ENCODE measurements around the gene PIP4K2A. TPM values are rescaled to one million over a fixed set of nuclear protein-coding genes. Genes with fewer than 3 reads are reported as not detected.
"Not testable (repeated sequence)": the region's sequence is repeated elsewhere in the genome, so short reads cannot be mapped to it uniquely, and the experiment has no call there.

The PIP4K2A gene
- total RNA-seq, 1 experiment from 2014 or later: 20.2 TPM

GRCh38 chr10:22697101-22697500 lies 17.3 kb downstream of the PIP4K2A start:
- Histone ChIP-seq H3F3A (ENCODE audit: low read length, unreplicated experiment) (no peaks in the 10 kb centered on the region), H3K27me3 (ENCODE audit: low read length) (no peaks in the 10 kb centered on the region), H3K4me2 (ENCODE audit: low read length) (no peak overlapping the region), H3K4me3 (ENCODE audit: low read length) (no peak overlapping the region), H4K20me1 (ENCODE audit: low read length) (no peaks in the 10 kb centered on the region), H3K9ac (ENCODE audit: low read length) (no peak overlapping the region), H3K4me1 (ENCODE audit: insufficient read depth, low read length) (peaks cover 8% of the 10 kb centered on the region; the same call in 1 of the 2 replicates), H3K36me3 (ENCODE audit: low read depth, low read length) (no peaks in the 10 kb centered on the region), H2AFZ (ENCODE audit: low read length) (no peak overlapping the region), H3K27ac (ENCODE audit: low read length) (no peak overlapping the region), H3K9me2 (replicated peaks; ENCODE audit: low read length) (no peaks in the 10 kb centered on the region), H3K79me2 (ENCODE audit: low read length) (peaks cover 99% of the 10 kb centered on the region), H3K9me3 (ENCODE audit: low read length) (no peaks in the 10 kb centered on the region)
- ChIA-PET POLR2A (ENCODE audit: unreplicated experiment) (interaction anchor here (0.6 kb wide), 1 partner anchor 41 kb away, joined by 6 read pairs; no protein-coding TSS in a partner anchor), CTCF (no interaction called here)
- intact Hi-C loops (cut with micrococcal nuclease): no loop called here
- BruUV-seq (replicated peaks): no TSS peak
- DNase-seq: no peak
- TF ChIP-seq EZH2phosphoT487 (IDR thresholded peaks at IDR 0.05; ENCODE audit: borderline replicate concordance, low read length) (no peak), EZH2 (IDR thresholded peaks at IDR 0.05; ENCODE audit: low read length, unreplicated experiment) (no peak)
- TF ChIP-seq, protein P1, sequence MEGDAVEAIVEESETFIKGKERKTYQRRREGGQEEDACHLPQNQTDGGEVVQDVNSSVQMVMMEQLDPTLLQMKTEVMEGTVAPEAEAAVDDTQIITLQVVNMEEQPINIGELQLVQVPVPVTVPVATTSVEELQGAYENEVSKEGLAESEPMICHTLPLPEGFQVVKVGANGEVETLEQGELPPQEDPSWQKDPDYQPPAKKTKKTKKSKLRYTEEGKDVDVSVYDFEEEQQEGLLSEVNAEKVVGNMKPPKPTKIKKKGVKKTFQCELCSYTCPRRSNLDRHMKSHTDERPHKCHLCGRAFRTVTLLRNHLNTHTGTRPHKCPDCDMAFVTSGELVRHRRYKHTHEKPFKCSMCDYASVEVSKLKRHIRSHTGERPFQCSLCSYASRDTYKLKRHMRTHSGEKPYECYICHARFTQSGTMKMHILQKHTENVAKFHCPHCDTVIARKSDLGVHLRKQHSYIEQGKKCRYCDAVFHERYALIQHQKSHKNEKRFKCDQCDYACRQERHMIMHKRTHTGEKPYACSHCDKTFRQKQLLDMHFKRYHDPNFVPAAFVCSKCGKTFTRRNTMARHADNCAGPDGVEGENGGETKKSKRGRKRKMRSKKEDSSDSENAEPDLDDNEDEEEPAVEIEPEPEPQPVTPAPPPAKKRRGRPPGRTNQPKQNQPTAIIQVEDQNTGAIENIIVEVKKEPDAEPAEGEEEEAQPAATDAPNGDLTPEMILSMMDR (conservative IDR thresholded peaks at IDR 0.05; ENCODE audit: low read depth, low read length): no peak
- no peak for ATAC-seq

GRCh38 chr10:22693860-22694259 lies 20.5 kb downstream of the PIP4K2A start:
- intact Hi-C loops (cut with micrococcal nuclease): no loop called here
- peaks cover 94% of the 10 kb centered on the region for H3K79me2 ChIP-seq (ENCODE audit: low read length)
- H3F3A ChIP-seq (ENCODE audit: low read length, unreplicated experiment): no peaks in the 10 kb centered on the region
- H2AFZ ChIP-seq (ENCODE audit: low read length): no peak overlapping the region
- H3K4me1 ChIP-seq (ENCODE audit: insufficient read depth, low read length): peaks cover 8% of the 10 kb centered on the region; the same call in 1 of the 2 replicates
- H3K36me3 ChIP-seq (ENCODE audit: low read depth, low read length): no peaks in the 10 kb centered on the region
- H3K9me2 ChIP-seq (replicated peaks; ENCODE audit: low read length): no peaks in the 10 kb centered on the region
- no peak for DNase-seq
- CTCF ChIA-PET: no interaction called here
- H3K4me2 ChIP-seq (ENCODE audit: low read length): no peak overlapping the region
- H3K27me3 ChIP-seq (ENCODE audit: low read length): no peaks in the 10 kb centered on the region
- ATAC-seq: no peak
- H3K9ac ChIP-seq (ENCODE audit: low read length): no peak overlapping the region
- no peak overlapping the region for H3K27ac ChIP-seq (ENCODE audit: low read length)
- no peaks in the 10 kb centered on the region for H3K9me3 ChIP-seq (ENCODE audit: low read length)
- H4K20me1 ChIP-seq (ENCODE audit: low read length): no peaks in the 10 kb centered on the region
- POLR2A ChIA-PET (ENCODE audit: unreplicated experiment): interaction anchor here (0.6 kb wide), 1 partner anchor 71 kb away, joined by 3 read pairs; no protein-coding TSS in a partner anchor
- TF ChIP-seq, protein P1 (conservative IDR thresholded peaks at IDR 0.05; ENCODE audit: low read depth, low read length): no peak
- TF ChIP-seq EZH2phosphoT487 (IDR thresholded peaks at IDR 0.05; ENCODE audit: borderline replicate concordance, low read length) (no peak), EZH2 (IDR thresholded peaks at IDR 0.05; ENCODE audit: low read length, unreplicated experiment) (no peak)
- H3K4me3 ChIP-seq (ENCODE audit: low read length): no peak overlapping the region
- BruUV-seq (replicated peaks): no TSS peak

DNA sequence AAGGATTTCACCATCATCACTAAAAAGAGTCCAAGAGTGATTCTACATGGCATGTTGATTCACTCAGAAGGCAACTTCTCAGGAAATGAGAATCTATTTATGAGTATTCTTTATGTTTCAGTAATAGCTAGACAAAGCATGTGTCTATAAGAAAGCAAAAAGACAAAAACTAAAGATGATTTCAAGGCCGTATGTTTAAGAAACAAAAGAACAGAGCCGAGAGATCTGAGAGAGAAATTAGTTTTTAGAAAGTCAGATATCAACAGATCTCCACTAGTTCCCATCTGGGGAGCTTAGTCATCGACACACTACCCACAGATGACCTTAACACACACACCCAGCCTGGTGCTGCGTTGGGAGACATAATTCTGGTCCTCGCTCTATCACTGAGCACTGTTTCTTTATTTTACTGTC lies 21.0 kb downstream of the PIP4K2A start:
- Histone ChIP-seq H4K20me1 (ENCODE audit: low read length) (no peaks in the 10 kb centered on the region), H3K27me3 (ENCODE audit: low read length) (no peaks in the 10 kb centered on the region), H3K9me2 (replicated peaks; ENCODE audit: low read length) (no peaks in the 10 kb centered on the region), H3K9ac (ENCODE audit: low read length) (no peak overlapping the region), H3F3A (ENCODE audit: low read length, unreplicated experiment) (no peaks in the 10 kb centered on the region), H2AFZ (ENCODE audit: low read length) (no peak overlapping the region), H3K79me2 (ENCODE audit: low read length) (peaks cover 94% of the 10 kb centered on the region), H3K4me2 (ENCODE audit: low read length) (no peak overlapping the region), H3K36me3 (ENCODE audit: low read depth, low read length) (no peaks in the 10 kb centered on the region), H3K4me3 (ENCODE audit: low read length) (no peak overlapping the region), H3K4me1 (ENCODE audit: insufficient read depth, low read length) (peaks cover 8% of the 10 kb centered on the region; the same call in 1 of the 2 replicates), H3K27ac (ENCODE audit: low read length) (no peak overlapping the region), H3K9me3 (ENCODE audit: low read length) (no peaks in the 10 kb centered on the region)
- TF ChIP-seq EZH2phosphoT487 (IDR thresholded peaks at IDR 0.05; ENCODE audit: borderline replicate concordance, low read length) (no peak), EZH2 (IDR thresholded peaks at IDR 0.05; ENCODE audit: low read length, unreplicated experiment) (no peak)
- TF ChIP-seq, protein P1 (conservative IDR thresholded peaks at IDR 0.05; ENCODE audit: low read depth, low read length): no peak
- intact Hi-C loops (cut with micrococcal nuclease): no loop called here
- CTCF ChIA-PET: no interaction called here
- no peak for ATAC-seq
- BruUV-seq (replicated peaks): no TSS peak
- POLR2A ChIA-PET (ENCODE audit: unreplicated experiment): interaction anchor here (0.6 kb wide), 1 partner anchor 70 kb away, joined by 3 read pairs; no protein-coding TSS in a partner anchor
- DNase-seq: peak; percentile 19

DNA sequence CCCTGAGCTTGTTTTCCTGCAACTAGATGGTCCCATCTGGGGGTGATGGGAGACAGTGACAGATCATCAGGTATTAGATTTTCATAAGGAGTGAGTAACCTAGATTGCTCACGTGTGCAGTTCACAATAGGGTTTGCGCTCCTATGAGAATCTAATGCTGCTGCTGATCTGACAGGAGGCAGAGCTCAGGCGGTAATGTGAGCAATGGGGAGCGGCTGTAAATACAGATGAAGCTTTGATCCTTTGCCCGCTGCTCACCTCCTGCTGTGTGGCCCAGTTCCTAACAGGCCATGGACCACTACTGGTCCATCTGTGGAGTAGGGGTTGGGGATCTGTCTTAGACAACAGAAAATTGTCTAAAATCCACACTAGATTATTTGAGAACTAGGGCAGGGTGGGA lies 22.3 kb downstream of the PIP4K2A start:
- H3K9me3 ChIP-seq (ENCODE audit: low read length); H3K4me2 ChIP-seq (ENCODE audit: low read length); CTCF ChIA-PET; BruUV-seq (replicated peaks); H3F3A ChIP-seq (ENCODE audit: low read length, unreplicated experiment); DNase-seq; H2AFZ ChIP-seq (ENCODE audit: low read length); H3K9ac ChIP-seq (ENCODE audit: low read length); H3K27ac ChIP-seq (ENCODE audit: low read length); H3K4me1 ChIP-seq (ENCODE audit: insufficient read depth, low read length); H4K20me1 ChIP-seq (ENCODE audit: low read length); H3K27me3 ChIP-seq (ENCODE audit: low read length); H3K9me2 ChIP-seq (replicated peaks; ENCODE audit: low read length); ATAC-seq; H3K4me3 ChIP-seq (ENCODE audit: low read length); H3K36me3 ChIP-seq (ENCODE audit: low read depth, low read length); intact Hi-C loops (cut with micrococcal nuclease); POLR2A ChIA-PET (ENCODE audit: unreplicated experiment): not testable (repeated sequence)
- peaks cover 94% of the 10 kb centered on the region for H3K79me2 ChIP-seq (ENCODE audit: low read length)

All from PC-3 (cell line).